ENCODE data around the gene LYPD6B. TPM values are rescaled to one million over a fixed set of nuclear protein-coding genes. Genes with fewer than 3 reads are reported as not detected.

Gene LYPD6B
- total RNA-seq, 1 experiment from 2014 or later = 6.1 TPM

DNA sequence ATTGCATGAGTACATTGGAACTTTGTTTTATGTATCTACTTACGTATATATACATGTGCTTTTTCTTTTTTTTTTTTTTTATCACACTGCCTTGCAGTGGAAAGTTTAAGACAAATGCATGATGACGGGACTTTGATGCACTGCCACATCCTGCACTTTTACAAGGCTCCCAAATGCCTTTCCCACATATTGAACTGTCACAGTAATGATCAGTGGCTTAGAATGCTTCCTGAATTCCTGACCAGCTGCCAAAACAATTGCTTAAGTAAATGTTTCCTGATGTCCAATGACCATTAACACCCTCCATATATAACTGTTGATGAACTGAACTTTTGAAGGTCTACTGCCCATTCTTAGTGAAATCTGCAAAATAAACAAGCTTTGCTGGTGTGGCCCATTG is 60.2 kb downstream of the LYPD6B start:
- TF ChIP-seq EZH2 (IDR thresholded peaks at IDR 0.05) (no peak), POLR2A (IDR thresholded peaks at IDR 0.05; ENCODE audit: borderline replicate concordance, extremely low read depth, insufficient read depth, insufficient read length) (no peak), EGR1 (IDR thresholded peaks at IDR 0.05; ENCODE audit: low read depth) (no peak), ZFX (IDR thresholded peaks at IDR 0.05) (no peak), ELF1 (IDR thresholded peaks at IDR 0.05; ENCODE audit: borderline replicate concordance, low read depth) (no peak), FOSL1 (IDR thresholded peaks at IDR 0.05; ENCODE audit: low read depth) (no peak)
- TF ChIP-seq, protein P1, sequence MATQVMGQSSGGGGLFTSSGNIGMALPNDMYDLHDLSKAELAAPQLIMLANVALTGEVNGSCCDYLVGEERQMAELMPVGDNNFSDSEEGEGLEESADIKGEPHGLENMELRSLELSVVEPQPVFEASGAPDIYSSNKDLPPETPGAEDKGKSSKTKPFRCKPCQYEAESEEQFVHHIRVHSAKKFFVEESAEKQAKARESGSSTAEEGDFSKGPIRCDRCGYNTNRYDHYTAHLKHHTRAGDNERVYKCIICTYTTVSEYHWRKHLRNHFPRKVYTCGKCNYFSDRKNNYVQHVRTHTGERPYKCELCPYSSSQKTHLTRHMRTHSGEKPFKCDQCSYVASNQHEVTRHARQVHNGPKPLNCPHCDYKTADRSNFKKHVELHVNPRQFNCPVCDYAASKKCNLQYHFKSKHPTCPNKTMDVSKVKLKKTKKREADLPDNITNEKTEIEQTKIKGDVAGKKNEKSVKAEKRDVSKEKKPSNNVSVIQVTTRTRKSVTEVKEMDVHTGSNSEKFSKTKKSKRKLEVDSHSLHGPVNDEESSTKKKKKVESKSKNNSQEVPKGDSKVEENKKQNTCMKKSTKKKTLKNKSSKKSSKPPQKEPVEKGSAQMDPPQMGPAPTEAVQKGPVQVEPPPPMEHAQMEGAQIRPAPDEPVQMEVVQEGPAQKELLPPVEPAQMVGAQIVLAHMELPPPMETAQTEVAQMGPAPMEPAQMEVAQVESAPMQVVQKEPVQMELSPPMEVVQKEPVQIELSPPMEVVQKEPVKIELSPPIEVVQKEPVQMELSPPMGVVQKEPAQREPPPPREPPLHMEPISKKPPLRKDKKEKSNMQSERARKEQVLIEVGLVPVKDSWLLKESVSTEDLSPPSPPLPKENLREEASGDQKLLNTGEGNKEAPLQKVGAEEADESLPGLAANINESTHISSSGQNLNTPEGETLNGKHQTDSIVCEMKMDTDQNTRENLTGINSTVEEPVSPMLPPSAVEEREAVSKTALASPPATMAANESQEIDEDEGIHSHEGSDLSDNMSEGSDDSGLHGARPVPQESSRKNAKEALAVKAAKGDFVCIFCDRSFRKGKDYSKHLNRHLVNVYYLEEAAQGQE (IDR thresholded peaks at IDR 0.05; ENCODE audit: low read depth) = no peak
- ChIA-PET POLR2A (interaction anchor here (0.6 kb wide), 1 partner anchor 10 kb away, joined by 4 read pairs; no protein-coding TSS in a partner anchor), CTCF (no interaction called here), RAD21 (ENCODE audit: low non-redundant PET in 1 of 2, low total read pairs in 2 of 2, uncharacterized antibody in 2 of 2, unreplicated experiment in 2 of 2) (no interaction called here)
- Histone ChIP-seq H3K27me3 (ENCODE audit: insufficient read depth, low read length) (no peaks in the 10 kb centered on the region), H3K4me2 (ENCODE audit: low read length) (no peak overlapping the region), H3K27ac (ENCODE audit: low read depth, low read length) (no peak overlapping the region), H4K20me1 (ENCODE audit: insufficient read depth) (no peaks in the 10 kb centered on the region), H3K9me2 (ENCODE audit: insufficient read depth) (no peaks in the 10 kb centered on the region), H3K79me2 (ENCODE audit: insufficient read depth, low read length) (no peaks in the 10 kb centered on the region), H3K4me1 (ENCODE audit: control insufficient read depth in 1 of 2, insufficient read depth in 2 of 2, low read length in 2 of 2) (peaks cover 3 to 9% of the 10 kb centered on the region in 2 experiments; a peak in 3 of 4 replicates), H3K4me3 (replicated peaks in 1 of 2; ENCODE audit: low read depth in 1 of 2, low read length in 2 of 2) (no peak overlapping the region), H3K9ac (ENCODE audit: low read length) (no peak overlapping the region), H2AFZ (ENCODE audit: low read depth, low read length, poor library complexity, severe bottlenecking) (no peak overlapping the region), H3K9me3 (ENCODE audit: control insufficient read depth in 1 of 2, insufficient read depth in 1 of 2, low read depth in 1 of 2, low read length in 2 of 2) (no peaks in the 10 kb centered on the region), H3K36me3 (ENCODE audit: control insufficient read depth in 1 of 2, insufficient read depth in 2 of 2, low read length in 2 of 2) (no peaks in the 10 kb centered on the region)
- intact Hi-C loops (cut with micrococcal nuclease) = no loop called here
- no TSS peak for BruUV-seq (replicated peaks)
- no peak for ATAC-seq
- no peak for DNase-seq (ENCODE audit: low read depth, low spot score)

DNA sequence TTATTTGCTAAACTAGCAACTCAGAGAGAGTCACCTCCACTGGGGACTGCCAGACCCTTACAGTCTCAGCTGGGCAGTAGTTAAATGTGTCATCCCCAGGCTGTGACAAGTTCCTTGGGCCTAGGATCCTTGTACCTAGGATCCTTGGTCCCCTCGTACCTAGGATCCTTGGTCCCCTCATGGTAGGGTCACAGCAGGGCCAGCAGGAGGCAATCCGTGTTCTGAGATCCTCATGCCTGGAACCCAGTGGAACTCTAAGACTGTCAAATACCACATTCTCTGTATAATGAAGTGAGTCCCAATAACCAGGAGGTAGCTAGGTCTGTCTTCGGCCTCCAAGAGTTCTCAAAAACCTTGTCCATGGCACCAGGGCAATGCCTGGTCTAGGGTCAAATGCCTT is 60.8 kb downstream of the LYPD6B start:
- Histone ChIP-seq H2AFZ (ENCODE audit: low read depth, low read length, poor library complexity, severe bottlenecking) (no peak overlapping the region), H3K4me1 (ENCODE audit: control insufficient read depth in 1 of 2, insufficient read depth in 2 of 2, low read length in 2 of 2) (peaks cover 3 to 9% of the 10 kb centered on the region in 2 experiments; a peak in 3 of 4 replicates), H3K4me2 (ENCODE audit: low read length) (no peak overlapping the region), H3K27me3 (ENCODE audit: insufficient read depth, low read length) (no peaks in the 10 kb centered on the region), H3K27ac (ENCODE audit: low read depth, low read length) (no peak overlapping the region), H4K20me1 (ENCODE audit: insufficient read depth) (no peaks in the 10 kb centered on the region), H3K36me3 (ENCODE audit: control insufficient read depth in 1 of 2, insufficient read depth in 2 of 2, low read length in 2 of 2) (no peaks in the 10 kb centered on the region), H3K9ac (ENCODE audit: low read length) (no peak overlapping the region), H3K4me3 (replicated peaks in 1 of 2; ENCODE audit: low read depth in 1 of 2, low read length in 2 of 2) (no peak overlapping the region), H3K9me3 (ENCODE audit: control insufficient read depth in 1 of 2, insufficient read depth in 1 of 2, low read depth in 1 of 2, low read length in 2 of 2) (no peaks in the 10 kb centered on the region), H3K9me2 (ENCODE audit: insufficient read depth) (no peaks in the 10 kb centered on the region), H3K79me2 (ENCODE audit: insufficient read depth, low read length) (no peaks in the 10 kb centered on the region)
- peak; percentile 32; the same call in 1 of the 2 replicates for ATAC-seq
- CTCF ChIA-PET = no interaction called here
- TF ChIP-seq CBX3 (IDR thresholded peaks at IDR 0.05; ENCODE audit: low read depth) = no peak
- TF ChIP-seq POLR2AphosphoS5 (IDR thresholded peaks at IDR 0.05; ENCODE audit: low read depth, low read length) = no peak
- TF ChIP-seq RAD21 (IDR thresholded peaks at IDR 0.05; ENCODE audit: low read depth) = peak; percentile 43
- RAD21 ChIA-PET (ENCODE audit: low non-redundant PET in 1 of 2, low total read pairs in 2 of 2, uncharacterized antibody in 2 of 2, unreplicated experiment in 2 of 2) = no interaction called here
- no TSS peak for BruUV-seq (replicated peaks)
- POLR2A ChIA-PET = no interaction called here
- intact Hi-C loops (cut with micrococcal nuclease) = no loop called here
- no peak for DNase-seq (ENCODE audit: low read depth, low spot score)
